Measurements from ENCODE around the gene LITAF. TPM values are rescaled to one million over a fixed set of nuclear protein-coding genes. Genes with fewer than 3 reads are reported as not detected.

Gene LITAF
- total and polyA plus RNA-seq, 4 donors: 5.2 to 65.2 (median 36.0) TPM

DNA sequence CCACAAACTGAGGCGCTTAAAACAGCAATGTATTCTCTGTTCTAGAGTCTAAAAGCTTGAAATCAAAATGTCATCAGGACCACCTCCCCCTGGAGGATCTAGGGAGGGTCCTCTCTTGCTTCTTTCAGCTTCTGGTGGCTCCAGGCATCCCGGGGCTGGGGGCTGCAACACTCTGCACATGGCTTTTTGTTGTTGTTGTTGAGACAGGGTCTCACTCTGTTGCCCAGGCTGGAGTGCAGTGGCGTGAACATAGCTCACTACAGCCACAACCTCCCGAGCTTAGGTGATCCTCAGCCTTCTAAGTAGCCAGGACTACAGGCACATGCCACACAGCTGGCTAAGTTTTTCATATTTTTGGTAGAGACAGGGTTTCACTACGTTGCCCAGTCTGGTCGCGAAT lies 44.5 kb upstream of the LITAF start:
- H3K27me3 ChIP-seq (ENCODE audit: control insufficient read depth in 4 of 4, insufficient read depth in 4 of 4, low read length in 3 of 4): no peaks in the 10 kb centered on the region
- no peaks in the 10 kb centered on the region for H3K9me3 ChIP-seq (ENCODE audit: control insufficient read depth in 4 of 4, low read length in 3 of 4)
- H3K4me3 ChIP-seq (ENCODE audit: low read depth in 1 of 3, low read length in 3 of 3): no peak overlapping the region
- DNase-seq (ENCODE audit: low spot score): no peak
- peaks cover 0 to 3% (median 0%) of the 10 kb centered on the region in 4 donors for H3K4me1 ChIP-seq (ENCODE audit: control insufficient read depth in 4 of 4, insufficient read depth in 4 of 4, low read length in 3 of 4)
- no peak overlapping the region for H3K27ac ChIP-seq (ENCODE audit: low read depth in 1 of 2, low read length in 2 of 2)
- TF ChIP-seq HNF4A (conservative IDR thresholded peaks at IDR 0.05) (no peak), FOXA2 (IDR thresholded peaks at IDR 0.05) (no peak), JUND (IDR thresholded peaks at IDR 0.05) (no peak), FOXA1 (IDR thresholded peaks at IDR 0.05) (no peak), HNF4G (IDR thresholded peaks at IDR 0.05) (no peak)
- TF ChIP-seq, protein P1, sequence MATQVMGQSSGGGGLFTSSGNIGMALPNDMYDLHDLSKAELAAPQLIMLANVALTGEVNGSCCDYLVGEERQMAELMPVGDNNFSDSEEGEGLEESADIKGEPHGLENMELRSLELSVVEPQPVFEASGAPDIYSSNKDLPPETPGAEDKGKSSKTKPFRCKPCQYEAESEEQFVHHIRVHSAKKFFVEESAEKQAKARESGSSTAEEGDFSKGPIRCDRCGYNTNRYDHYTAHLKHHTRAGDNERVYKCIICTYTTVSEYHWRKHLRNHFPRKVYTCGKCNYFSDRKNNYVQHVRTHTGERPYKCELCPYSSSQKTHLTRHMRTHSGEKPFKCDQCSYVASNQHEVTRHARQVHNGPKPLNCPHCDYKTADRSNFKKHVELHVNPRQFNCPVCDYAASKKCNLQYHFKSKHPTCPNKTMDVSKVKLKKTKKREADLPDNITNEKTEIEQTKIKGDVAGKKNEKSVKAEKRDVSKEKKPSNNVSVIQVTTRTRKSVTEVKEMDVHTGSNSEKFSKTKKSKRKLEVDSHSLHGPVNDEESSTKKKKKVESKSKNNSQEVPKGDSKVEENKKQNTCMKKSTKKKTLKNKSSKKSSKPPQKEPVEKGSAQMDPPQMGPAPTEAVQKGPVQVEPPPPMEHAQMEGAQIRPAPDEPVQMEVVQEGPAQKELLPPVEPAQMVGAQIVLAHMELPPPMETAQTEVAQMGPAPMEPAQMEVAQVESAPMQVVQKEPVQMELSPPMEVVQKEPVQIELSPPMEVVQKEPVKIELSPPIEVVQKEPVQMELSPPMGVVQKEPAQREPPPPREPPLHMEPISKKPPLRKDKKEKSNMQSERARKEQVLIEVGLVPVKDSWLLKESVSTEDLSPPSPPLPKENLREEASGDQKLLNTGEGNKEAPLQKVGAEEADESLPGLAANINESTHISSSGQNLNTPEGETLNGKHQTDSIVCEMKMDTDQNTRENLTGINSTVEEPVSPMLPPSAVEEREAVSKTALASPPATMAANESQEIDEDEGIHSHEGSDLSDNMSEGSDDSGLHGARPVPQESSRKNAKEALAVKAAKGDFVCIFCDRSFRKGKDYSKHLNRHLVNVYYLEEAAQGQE (IDR thresholded peaks at IDR 0.05): no peak
- TF ChIP-seq, protein P2, sequence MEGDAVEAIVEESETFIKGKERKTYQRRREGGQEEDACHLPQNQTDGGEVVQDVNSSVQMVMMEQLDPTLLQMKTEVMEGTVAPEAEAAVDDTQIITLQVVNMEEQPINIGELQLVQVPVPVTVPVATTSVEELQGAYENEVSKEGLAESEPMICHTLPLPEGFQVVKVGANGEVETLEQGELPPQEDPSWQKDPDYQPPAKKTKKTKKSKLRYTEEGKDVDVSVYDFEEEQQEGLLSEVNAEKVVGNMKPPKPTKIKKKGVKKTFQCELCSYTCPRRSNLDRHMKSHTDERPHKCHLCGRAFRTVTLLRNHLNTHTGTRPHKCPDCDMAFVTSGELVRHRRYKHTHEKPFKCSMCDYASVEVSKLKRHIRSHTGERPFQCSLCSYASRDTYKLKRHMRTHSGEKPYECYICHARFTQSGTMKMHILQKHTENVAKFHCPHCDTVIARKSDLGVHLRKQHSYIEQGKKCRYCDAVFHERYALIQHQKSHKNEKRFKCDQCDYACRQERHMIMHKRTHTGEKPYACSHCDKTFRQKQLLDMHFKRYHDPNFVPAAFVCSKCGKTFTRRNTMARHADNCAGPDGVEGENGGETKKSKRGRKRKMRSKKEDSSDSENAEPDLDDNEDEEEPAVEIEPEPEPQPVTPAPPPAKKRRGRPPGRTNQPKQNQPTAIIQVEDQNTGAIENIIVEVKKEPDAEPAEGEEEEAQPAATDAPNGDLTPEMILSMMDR (IDR thresholded peaks at IDR 0.05; ENCODE audit: low read depth, low read length, missing input control): no peak
- TF ChIP-seq, protein P3, sequence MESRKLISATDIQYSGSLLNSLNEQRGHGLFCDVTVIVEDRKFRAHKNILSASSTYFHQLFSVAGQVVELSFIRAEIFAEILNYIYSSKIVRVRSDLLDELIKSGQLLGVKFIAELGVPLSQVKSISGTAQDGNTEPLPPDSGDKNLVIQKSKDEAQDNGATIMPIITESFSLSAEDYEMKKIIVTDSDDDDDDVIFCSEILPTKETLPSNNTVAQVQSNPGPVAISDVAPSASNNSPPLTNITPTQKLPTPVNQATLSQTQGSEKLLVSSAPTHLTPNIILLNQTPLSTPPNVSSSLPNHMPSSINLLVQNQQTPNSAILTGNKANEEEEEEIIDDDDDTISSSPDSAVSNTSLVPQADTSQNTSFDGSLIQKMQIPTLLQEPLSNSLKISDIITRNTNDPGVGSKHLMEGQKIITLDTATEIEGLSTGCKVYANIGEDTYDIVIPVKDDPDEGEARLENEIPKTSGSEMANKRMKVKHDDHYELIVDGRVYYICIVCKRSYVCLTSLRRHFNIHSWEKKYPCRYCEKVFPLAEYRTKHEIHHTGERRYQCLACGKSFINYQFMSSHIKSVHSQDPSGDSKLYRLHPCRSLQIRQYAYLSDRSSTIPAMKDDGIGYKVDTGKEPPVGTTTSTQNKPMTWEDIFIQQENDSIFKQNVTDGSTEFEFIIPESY (IDR thresholded peaks at IDR 0.05): no peak
- 92% methylated on average over 7 of the region's 7 CpGs for whole genome bisulfite sequencing
- no peaks in the 10 kb centered on the region for H3K36me3 ChIP-seq (ENCODE audit: control insufficient read depth in 4 of 4, insufficient read depth in 3 of 4, low read depth in 1 of 4, low read length in 3 of 4)
- H3K9ac ChIP-seq (ENCODE audit: low read depth in 1 of 2, low read length in 2 of 2): no peak overlapping the region

DNA sequence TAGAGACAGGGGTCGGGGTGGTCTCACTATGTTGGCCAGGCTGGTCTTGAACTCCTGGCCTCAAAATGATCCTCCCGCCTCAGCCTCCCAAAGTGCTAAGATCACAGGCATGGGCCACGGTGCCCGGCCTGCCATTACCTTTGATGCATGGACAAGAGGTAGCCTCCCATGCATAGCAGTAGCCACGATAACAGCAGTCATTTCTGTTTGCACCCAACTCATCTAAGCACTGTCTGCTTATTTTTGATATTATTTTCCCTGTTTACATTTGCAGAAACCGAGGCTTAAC lies 44.0 kb upstream of the LITAF start:
- Histone ChIP-seq H3K36me3 (ENCODE audit: control insufficient read depth in 4 of 4, insufficient read depth in 3 of 4, low read depth in 1 of 4, low read length in 3 of 4) (no peaks in the 10 kb centered on the region), H3K27me3 (ENCODE audit: control insufficient read depth in 4 of 4, insufficient read depth in 4 of 4, low read length in 3 of 4) (no peaks in the 10 kb centered on the region), H3K4me1 (ENCODE audit: control insufficient read depth in 4 of 4, insufficient read depth in 4 of 4, low read length in 3 of 4) (peaks cover 0 to 3% (median 0%) of the 10 kb centered on the region in 4 donors), H3K27ac (ENCODE audit: low read depth in 1 of 2, low read length in 2 of 2) (no peak overlapping the region), H3K4me3 (ENCODE audit: low read depth in 1 of 3, low read length in 3 of 3) (no peak overlapping the region), H3K9me3 (ENCODE audit: control insufficient read depth in 4 of 4, low read length in 3 of 4) (no peaks in the 10 kb centered on the region), H3K9ac (ENCODE audit: low read depth in 1 of 2, low read length in 2 of 2) (no peak overlapping the region)
- 87% methylated on average over 6 of the region's 6 CpGs for WGBS
- DNase-seq (ENCODE audit: low spot score): no peak
- TF ChIP-seq FOXA2 (IDR thresholded peaks at IDR 0.05) (no peak), FOXA1 (IDR thresholded peaks at IDR 0.05) (no peak), RAD21 (IDR thresholded peaks at IDR 0.05) (no peak), YY1 (IDR thresholded peaks at IDR 0.05) (no peak), RXRA (IDR thresholded peaks at IDR 0.05) (no peak), NR2F2 (IDR thresholded peaks at IDR 0.05) (no peak), GABPA (IDR thresholded peaks at IDR 0.05 in 1 of 2, conservative IDR thresholded peaks at IDR 0.05 in 1 of 2) (no peak), SP1 (IDR thresholded peaks at IDR 0.05) (no peak), HNF4A (conservative IDR thresholded peaks at IDR 0.05) (no peak), HNF4G (IDR thresholded peaks at IDR 0.05) (no peak), EGR1 (IDR thresholded peaks at IDR 0.05; ENCODE audit: low read depth in 2 of 2) (no peak), TAF1 (conservative IDR thresholded peaks at IDR 0.05) (no peak)
- TF ChIP-seq, protein P4, sequence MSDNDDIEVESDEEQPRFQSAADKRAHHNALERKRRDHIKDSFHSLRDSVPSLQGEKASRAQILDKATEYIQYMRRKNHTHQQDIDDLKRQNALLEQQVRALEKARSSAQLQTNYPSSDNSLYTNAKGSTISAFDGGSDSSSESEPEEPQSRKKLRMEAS (IDR thresholded peaks at IDR 0.05): no peak
- TF ChIP-seq, protein P2 (IDR thresholded peaks at IDR 0.05; ENCODE audit: low read depth, low read length, missing input control): no peak
- TF ChIP-seq, protein P5, sequence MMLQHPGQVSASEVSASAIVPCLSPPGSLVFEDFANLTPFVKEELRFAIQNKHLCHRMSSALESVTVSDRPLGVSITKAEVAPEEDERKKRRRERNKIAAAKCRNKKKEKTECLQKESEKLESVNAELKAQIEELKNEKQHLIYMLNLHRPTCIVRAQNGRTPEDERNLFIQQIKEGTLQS (IDR thresholded peaks at IDR 0.05): no peak
- TF ChIP-seq, protein P1 (IDR thresholded peaks at IDR 0.05): no peak
